ENCODE measurements around the gene PPM1F. TPM values are rescaled to one million over a fixed set of nuclear protein-coding genes. Genes with fewer than 3 reads are reported as not detected.
A peak's percentile ranks its signal among the peaks of the same experiment; 100 is the strongest.

PPM1F gene
- total RNA-seq, 1 experiment from 2014 or later: 21.1 TPM

- Histone ChIP-seq H3K9me3 (ENCODE audit: control insufficient read depth, low read depth, low read length) (no peaks in the 10 kb centered on the region), H3K9ac (ENCODE audit: extremely low read depth, insufficient read length, low read length) (no peak overlapping the region), H4K20me1 (ENCODE audit: control insufficient read depth, insufficient read depth, insufficient read length) (no peaks in the 10 kb centered on the region), H2AFZ (ENCODE audit: low read length) (no peak overlapping the region), H2BK20ac (ENCODE audit: low read depth, low read length, poor library complexity, severe bottlenecking) (no peak overlapping the region), H3K27ac (ENCODE audit: insufficient read length, low read depth, low read length) (no peak overlapping the region), H3K18ac (ENCODE audit: insufficient read length, low read depth, low read length) (no peak overlapping the region), H3K4ac (ENCODE audit: low read depth, low read length) (no peak overlapping the region), H3K27me3 (ENCODE audit: insufficient read depth, low read length) (no peaks in the 10 kb centered on the region; the same call in 1 of the 2 replicates), H2BK120ac (ENCODE audit: low read depth, low read length, poor library complexity, severe bottlenecking) (no peak overlapping the region), H3K14ac (ENCODE audit: insufficient read depth, low read length) (no peak overlapping the region), H2BK12ac (ENCODE audit: insufficient read length, low read depth, low read length) (no peak overlapping the region), H4K91ac (ENCODE audit: insufficient read length, low read depth, low read length) (no peak overlapping the region), H3K23me2 (ENCODE audit: insufficient read length, low read depth, low read length, poor library complexity, severe bottlenecking) (peaks cover under 1% of the 10 kb centered on the region), H2AK5ac (ENCODE audit: insufficient read length, low read length) (no peak overlapping the region), H3K23ac (ENCODE audit: insufficient read length, low read depth, low read length) (no peak overlapping the region), H3K4me1 (ENCODE audit: insufficient read depth, low read length) (peaks cover 2% of the 10 kb centered on the region; the same call in 1 of the 2 replicates), H2BK15ac (ENCODE audit: low read depth, low read length) (no peak overlapping the region), H3K4me2 (ENCODE audit: insufficient read depth, insufficient read length, low read length) (no peak overlapping the region), H3K79me2 (ENCODE audit: insufficient read depth, low read length) (no peaks in the 10 kb centered on the region), H3K79me1 (ENCODE audit: insufficient read depth, low read depth, low read length, poor library complexity, severe bottlenecking) (no peaks in the 10 kb centered on the region), H4K8ac (replicated peaks; ENCODE audit: insufficient read length, low read depth, low read length) (no peak overlapping the region), H2BK5ac (ENCODE audit: insufficient read length, low read length) (no peak overlapping the region), H3T11ph (ENCODE audit: low read length) (no peak overlapping the region), H4K5ac (ENCODE audit: insufficient read length, low read depth, low read length) (no peak overlapping the region), H3K56ac (ENCODE audit: insufficient read length, low read depth, low read length) (no peak overlapping the region)
- no peaks in the 10 kb centered on the region for H3K9me3 Mint-ChIP-seq
- H3K27me3 Mint-ChIP-seq (ENCODE audit: low read depth): peaks cover 17% of the 10 kb centered on the region
- H3K27ac Mint-ChIP-seq: peak overlapping the region; percentile 19 to 81 (median 70); a peak in 6 of 7 replicates
- 0 out of 5 replicates have a peak overlapping the region, but pooled peaks of 1 of the 2 experiments have one; percentile 47 for H3K4me3 Mint-ChIP-seq
- WGBS (ENCODE audit: extremely low coverage, insufficient read length, low lambda C conversion rate): no CpG with 5 or more reads among the region's 16 CpGs
- peaks cover 6 to 17% (median 12%) of the 10 kb centered on the region in 3 experiments for H3K36me3 Mint-ChIP-seq (ENCODE audit: insufficient read depth in 1 of 3, low read depth in 3 of 3)
- peak; percentile 57 for DNase-seq
- H3K4me1 Mint-ChIP-seq: peaks cover 15 to 27% of the 10 kb centered on the region in 2 experiments
- peak; percentile 59 for TF ChIP-seq CTCF (conservative IDR thresholded peaks at IDR 0.05)
Measured at GRCh38 chr22:21947040-21948014, 5.3 kb downstream of the PPM1F start.

Measured in H9 (cell line).